Measurements from ENCODE around the gene SLC9A8.

The SLC9A8 gene

DNA sequence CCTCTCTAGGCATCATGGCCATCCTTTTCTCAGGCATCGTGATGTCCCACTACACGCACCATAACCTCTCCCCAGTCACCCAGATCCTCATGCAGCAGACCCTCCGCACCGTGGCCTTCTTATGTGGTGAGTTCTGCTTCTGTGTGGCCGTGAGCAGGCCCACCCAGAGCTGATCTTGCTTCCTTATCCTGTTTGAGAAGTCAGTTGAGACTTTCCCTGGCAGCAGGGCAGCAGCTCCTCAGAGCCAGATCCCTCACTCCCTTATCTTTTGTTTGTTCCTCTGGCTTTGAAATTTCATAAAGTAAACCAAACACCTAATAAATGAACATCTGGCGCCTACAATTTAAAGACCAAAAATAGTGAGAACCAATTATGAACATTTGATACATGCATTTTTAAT lies 62.1 kb downstream of the SLC9A8 start:
- no peak for DNase-seq (ENCODE audit: low read depth in 2 of 2)

DNA sequence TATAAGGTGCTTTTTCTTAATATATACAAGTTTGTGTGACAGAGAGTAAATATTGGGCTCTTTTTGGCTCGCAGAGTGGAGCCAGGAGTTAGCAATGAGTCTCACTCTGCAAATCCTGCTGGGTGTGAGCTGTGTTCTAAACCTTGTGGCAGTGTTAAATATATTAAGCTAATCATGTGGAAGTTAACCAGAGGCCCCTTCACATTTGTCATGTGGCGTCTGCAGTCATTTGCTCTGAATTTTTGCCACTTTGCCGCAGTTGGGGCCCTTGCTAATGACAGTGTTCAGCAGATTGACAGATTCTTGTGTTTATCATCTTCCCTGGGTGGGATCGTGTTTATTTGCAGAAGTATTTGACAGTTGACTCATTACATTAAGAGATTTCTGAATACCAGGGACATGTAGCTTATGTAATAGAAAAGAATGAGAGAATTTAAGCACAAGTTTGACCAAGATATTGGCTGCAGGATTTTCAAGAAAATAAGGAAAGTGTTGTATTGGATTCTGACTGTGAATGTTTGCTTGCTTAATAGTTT lies 64.8 kb downstream of the SLC9A8 start:
- no peak for DNase-seq (ENCODE audit: low read depth in 2 of 2)

DNA sequence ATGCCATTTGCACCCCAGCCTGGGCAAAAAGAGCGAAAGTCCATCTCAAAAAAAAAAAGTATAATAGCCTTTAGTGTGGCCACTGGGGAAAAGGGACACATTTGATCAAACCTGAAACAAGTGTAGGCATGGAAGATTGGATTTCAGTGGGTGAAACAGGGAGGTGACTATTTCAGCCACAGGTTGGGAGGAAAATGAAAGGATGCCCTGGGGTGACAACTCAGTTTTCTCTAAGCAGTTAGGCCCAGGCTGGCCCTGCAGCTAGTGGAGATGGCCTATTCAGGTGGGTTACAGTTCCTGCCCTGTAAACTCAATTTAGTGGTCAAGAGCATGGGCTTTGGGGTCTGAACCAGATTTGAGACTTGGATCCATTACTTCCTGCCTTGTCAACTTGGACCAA lies 66.3 kb downstream of the SLC9A8 start:
- no peak for DNase-seq (ENCODE audit: low read depth in 2 of 2)

DNA sequence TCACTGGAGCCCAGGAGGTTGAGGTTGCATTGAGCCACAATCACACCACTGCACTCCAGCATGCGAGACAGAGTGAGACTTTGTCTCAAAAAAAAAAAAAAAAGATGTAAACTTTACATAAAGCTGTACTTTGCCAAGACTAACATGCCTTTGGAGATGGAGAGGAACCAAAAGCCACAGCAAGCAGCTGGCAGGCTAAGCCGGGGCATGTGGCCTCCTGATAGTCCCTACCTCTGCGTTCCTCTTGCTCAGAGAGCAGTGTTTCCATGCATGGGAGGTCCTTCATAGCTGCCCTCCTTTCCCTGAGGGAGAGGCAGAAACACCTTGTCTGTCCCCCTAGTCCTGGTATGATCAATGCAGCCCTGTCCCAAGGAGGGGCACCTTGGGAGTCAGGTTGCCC lies 67.5 kb downstream of the SLC9A8 start:
- no peak for DNase-seq (ENCODE audit: low read depth in 2 of 2)

DNA sequence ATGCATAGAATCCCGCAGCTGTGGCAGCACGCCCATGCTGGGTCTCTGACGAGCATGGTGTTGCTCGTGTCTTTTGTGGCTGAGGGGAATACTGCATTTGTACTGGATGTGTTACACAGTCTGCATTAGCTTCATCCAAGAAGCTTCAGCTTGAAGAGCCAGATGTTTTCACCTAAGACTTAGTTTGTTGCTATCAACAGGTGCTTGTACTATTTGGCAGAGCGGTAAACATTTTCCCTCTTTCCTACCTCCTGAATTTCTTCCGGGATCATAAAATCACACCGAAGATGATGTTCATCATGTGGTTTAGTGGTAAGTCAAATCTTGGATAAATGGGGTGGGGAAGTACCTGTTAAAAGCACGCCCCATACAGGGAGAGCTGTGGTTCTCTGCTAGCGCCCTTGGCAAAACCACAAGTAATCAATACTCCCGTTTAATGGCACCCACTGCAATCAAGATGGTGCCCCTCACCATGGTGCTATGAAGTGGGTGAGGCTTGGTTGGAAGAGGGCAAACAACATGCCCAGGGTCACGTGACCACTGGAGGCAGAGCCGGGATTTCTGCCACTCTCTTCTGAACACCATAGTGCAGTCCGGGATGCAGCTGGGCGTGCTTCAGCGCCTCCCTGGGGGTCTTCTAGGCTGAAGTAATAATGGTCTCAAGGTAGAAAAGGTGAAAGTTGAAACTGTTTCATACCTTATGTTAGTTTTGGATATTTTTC lies 68.3 kb downstream of the SLC9A8 start:
- no peak for DNase-seq (ENCODE audit: low read depth in 2 of 2)

DNA sequence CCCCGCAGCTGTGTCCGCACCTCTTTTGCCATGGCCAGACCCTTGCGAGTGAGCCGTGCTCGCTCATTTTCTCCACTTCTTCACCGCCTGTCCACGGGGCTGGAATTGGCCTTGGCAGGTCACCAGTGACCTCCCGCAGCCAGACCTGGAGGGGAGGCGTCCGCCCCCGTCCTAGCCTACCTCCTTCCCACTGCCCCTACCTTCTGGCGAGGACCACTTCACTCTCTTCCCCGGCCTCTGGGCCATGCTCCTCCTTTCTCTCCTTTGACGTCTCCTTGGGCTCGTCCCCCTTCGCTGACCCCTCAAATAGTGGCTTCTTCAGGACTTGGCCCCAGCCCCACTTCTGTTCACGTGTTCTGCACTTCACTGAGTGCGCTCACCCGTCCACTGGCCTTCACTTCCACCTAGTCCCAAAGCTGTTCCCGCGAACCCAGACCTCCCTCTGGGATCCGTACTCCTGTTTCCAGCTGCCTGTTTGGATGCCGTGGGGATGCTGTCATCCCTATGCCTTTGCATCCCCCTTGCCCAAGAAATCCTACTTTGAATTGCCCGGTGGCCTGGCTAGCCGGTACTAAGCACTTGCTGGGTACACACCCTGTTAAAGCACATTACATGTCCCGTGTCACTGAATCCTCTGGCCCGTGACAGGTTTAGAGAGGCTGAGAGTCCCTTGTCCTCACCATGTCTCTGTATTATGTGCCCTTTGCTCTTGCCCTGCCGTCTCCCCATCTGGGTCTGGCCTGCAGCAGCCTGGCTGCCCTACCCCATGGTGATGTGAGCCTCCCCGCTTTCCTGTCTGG lies 69.7 kb downstream of the SLC9A8 start:
- no peak for DNase-seq (ENCODE audit: low read depth in 2 of 2)

DNA sequence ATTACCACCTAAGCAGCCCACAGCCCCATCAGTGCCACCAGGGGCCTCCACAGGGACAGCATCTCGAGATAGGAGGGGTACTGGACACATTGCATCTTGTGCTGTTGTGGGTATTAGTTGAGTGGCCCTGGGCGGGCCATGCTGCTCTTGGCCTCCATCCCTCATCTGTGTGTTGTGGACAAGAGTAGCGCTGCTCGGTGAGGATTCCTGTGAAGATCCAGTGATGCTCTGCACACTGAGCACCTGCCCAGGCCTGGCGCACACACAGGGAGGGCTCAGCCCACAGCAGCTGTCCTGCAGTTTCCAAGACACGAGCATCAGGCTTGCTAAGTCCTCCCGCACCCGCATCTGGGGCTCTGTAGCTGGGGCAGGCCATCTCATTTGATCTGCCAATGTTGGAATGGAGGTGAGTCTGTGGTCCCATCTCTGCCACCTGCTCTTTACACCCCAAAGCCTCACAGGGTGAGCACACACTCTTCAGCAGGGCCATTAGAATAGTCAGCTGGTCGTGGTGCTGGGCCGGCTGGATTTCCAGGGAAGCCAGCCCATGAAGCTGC lies 70.7 kb downstream of the SLC9A8 start:
- DNase-seq (ENCODE audit: low read depth in 2 of 2), result no peak

DNA sequence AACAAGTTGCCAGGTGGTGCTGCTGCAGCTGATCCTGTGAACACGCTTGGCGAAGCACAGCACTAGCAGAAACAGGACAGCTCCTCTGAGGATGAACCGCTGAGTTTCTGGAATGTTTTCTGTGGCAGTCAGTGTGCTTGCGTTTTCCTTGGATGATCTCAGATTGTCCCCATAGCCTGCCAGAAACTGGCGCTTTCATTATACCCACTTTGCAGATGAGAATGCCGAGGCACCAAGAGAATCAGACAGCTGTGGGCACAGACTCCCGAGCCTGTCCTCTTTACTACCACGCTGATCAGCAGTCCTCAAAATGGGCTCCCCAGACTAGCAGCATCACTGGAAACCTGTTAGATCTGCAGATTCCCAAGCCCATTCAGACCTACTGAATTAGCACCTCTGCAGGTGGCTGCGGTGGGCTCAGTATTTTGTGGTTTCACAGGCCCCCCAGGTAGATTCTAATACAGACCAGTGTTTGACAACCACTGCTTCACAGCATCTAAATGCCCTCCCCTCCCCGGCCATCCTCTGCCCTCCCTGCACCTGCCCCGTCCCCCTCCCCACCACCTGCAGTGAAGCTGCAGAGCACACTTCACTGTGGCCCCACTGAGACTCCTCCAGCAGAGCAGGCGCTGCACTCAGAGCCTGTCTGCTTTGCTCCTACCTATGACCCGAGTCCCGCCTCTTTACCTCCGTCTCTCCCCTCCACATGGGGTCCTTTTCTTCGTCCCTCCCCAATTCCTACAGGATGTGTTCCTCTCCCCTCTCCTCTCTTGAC lies 73.1 kb downstream of the SLC9A8 start:
- no peak for DNase-seq (ENCODE audit: low read depth in 2 of 2)

DNA sequence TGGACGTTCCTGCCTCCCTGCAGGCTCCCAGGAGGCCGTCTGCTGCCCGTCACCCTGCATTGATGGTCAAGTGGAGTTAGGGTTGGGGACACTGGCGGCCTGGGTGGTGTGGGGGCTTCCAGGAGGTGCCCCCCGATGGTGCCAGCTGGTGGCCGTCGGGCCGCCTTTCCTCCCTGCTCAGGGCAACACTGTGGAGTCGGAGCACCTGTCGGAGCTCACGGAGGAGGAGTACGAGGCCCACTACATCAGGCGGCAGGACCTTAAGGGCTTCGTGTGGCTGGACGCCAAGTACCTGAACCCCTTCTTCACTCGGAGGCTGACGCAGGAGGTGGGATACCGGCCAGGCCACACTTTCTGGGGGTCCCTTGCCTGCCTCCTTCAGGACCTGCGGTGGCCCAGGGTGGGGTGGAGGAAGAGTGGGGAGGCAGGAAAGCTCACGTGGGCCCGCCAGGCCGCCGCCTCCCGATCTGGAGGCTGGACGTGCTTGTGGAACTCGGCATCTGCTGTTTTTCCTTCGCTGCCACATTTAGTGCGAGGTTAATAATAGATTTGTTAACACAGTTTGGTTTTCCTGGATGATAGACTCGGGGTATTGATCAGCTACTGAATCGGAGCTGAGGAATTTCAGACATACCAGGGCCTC lies 74.1 kb downstream of the SLC9A8 start:
- DNase-seq (ENCODE audit: low read depth in 2 of 2), result no peak

DNA sequence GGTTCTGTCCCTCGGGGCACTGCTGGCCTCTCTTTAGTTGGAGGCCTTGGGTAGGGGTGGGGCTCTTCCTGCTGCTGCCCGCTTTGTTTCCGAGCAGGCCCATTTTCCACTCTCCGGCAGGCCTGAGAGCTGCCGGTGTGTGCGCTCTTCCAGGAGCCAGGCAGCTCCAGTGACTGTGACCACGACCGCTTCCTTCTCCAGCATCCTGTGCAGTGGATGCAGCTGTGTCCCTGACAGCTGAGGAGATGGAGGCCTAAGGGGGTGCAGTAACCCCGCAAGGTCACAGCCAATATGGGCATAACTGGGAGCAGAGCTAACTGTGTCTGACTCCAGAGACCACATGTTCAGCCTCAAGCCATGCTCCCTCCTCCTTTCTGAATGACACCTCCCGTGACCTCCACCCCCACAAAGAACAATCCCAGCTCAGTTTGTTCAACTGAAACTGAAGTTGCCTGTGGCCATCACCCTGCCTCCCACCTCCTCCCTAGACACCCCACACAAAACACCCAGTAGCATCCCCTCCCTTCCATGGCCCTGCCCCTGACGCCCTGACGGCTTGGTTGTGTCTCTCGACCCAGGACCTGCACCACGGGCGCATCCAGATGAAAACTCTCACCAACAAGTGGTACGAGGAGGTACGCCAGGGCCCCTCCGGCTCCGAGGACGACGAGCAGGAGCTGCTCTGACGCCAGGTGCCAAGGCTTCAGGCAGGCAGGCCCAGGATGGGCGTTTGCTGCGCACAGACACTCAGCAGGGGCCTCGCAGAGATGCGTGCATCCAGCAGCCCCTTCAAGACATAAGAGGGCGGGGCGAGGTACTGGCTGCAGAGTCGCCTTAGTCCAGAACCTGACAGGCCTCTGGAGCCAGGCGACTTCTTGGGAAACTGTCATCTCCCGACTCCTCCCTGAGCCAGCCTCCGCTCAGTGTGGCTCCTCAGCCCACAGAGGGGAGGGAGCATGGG lies 74.9 kb downstream of the SLC9A8 start:
- DNase-seq (ENCODE audit: low read depth in 2 of 2), result no peak

DNA sequence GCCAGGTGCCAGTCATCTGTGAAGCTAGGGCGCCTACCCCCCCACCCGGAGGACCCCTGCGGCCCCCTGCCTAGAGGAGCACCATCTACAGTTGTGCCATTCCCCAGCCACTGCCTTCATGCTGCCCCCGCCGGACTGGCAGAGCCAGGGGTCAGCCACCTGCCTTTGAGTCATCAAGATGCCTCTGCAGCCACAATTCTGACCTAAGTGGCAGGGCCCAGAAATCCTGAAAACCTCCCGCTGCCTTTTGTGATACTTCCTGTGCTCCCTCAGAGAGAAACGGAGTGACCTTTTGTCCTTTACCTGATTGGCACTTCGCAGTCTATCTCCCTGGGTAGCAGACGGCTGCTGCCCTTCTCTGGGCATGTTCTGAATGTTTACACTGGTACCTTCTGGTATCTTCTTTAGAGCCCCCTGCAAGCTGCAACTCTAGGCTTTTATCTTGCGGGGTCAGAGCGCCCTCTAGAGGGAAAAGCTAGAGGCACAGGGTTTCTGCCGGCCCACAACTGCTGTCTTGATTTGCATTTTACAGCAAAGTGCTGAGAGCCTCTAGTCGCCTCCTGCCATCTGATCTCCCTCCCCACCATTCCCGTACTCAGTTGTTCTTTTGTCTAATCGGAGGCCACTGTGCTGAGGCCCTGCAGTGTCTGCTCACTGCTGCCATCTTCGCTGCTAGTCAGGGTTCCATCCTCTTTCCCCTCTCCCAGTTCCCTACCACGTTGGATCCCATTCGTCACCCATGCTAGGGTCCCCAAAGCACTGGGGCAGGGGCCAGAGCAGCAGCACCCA lies 75.8 kb downstream of the SLC9A8 start:
- DNase-seq (ENCODE audit: low read depth in 2 of 2), result peak; percentile 15 to 27

DNA sequence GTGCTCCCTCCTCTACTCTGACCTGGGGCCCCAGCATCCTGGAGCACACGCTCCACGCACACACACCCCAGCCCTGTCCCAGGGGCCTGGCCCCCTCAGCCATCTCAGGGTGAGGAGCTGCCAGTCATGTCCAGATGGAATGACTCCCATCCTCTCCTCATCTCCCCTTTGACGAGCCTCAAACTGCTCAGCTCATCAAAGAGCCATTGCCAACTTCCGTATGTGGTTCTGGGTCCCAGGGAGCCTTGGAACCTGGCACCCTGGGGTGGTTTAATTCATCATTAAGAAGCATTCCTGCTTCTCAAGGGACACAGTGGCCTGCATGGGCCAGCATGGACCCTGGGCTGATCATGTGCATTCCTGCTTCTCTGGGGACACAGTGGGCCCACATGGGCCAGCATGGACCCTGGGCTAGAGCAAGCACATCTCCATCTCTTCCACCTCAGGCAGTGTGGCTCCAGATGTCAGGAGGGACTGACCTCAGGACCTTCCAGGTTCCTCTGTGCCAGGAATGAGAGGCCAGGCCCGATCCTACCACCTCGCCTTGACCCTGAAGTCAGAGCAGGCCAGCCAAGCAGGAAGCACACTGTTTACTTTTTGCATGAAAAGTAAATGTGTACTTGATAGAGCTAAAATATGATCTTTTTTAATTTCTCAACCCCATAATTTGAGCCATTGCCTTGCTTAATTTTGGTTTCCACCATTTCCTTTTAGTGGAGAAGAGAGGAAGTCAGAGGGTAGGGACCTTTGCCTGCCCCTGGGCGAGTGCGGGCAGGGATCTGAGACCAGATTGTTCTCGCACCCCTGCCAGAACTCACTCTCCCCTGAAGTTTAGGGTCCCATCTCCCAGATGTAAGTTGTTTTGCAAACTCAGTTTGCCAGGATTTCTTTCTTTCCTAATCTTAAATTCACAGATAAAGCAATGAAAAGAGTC lies 76.6 kb downstream of the SLC9A8 start:
- DNase-seq (ENCODE audit: low read depth in 2 of 2), result no peak

DNA sequence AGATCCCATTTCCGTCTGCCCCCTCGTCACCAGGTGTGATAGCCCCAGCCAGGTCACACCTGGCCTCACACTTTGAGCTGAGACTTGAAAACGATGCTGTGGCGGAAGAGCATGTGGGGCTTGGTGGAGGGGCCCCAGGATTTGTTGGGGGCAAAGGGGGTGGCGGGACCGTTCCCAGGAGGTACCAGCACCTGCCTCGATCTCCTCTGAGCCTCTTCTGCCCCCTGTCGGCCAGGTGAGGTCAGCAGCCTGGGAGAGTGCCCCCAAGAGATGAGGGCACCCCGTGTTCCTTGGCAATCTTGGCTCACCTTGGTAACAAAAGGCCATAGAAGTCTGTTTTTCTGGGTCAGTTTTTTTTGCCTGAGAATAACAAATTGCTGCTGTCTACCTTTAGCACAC lies 77.3 kb downstream of the SLC9A8 start:
- DNase-seq (ENCODE audit: low read depth in 2 of 2), result no peak

DNA sequence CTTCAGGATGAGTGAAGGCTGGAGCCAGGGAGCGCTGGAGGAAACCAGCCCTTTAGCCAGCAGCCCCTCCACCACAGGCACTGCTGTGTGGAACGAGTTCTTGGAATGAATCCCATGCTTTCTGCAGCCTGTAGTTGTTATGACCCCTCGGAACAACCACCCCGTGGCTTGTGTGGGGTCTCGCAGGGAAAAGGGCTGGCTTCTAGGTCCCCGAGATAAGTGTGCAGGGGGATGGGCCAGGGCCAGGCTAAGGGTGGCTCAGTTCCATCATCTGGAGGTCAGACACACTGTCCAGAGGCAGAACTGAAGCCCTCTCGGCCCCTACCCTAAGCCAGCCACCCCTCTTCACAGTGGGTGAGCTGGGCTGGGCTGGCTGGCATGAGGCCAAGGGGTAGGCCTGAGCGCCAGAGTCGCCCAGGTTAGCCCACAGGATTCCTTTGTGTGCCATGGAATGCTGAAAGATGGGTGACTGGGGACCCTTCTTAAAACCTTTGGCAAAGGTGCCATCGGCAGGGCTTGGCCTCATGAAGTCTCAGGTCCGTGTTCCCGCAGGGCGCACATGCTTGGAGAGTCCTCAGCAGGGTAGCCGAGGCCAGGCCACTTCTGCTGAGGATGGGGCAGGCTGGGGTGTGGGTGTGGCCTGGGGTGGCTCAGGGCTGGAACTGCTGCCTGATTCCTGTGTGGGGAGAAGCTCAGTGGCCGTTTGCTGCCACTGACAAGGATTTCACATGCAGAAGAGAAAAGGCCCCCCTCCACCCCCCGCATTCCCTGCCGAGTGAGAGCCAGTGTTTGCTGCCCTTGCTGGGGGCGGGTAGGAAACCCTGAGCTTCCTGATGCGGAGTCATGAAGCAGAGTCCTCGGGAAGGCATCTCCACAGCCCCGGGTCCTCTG lies 78.1 kb downstream of the SLC9A8 start:
- no peak for DNase-seq (ENCODE audit: low read depth in 2 of 2)

DNA sequence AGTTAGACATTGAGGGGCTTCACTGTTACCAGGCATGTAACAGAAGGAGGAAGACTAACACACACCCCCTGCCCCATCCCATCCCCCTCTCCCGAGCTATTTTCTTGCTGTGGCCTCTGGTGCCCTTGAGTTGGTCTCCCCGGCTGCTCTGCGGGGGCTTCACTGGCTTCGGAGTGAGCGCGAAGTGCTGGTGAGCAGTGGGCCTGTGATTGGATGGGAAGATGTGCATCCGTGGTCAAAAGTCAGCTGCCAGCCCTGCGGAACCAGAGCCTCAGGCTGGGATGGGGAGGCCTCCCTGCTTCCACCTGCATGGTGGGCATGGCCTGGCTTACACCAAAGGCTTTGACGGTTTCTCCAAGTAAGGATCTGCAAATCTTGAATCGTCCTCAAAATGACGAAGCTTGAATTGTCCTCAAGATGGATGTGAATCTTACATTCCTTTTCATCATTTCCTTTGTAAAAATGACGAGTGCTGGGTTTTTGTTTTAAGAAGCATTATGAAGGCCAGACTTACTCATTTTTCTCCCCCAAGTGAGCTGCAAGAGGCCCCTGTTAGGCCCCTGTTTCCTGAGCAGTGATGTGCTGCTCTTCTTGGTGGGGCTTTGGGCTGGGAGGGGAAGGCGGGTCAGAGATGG lies 79.0 kb downstream of the SLC9A8 start:
- no peak for DNase-seq (ENCODE audit: low read depth in 2 of 2)

DNA sequence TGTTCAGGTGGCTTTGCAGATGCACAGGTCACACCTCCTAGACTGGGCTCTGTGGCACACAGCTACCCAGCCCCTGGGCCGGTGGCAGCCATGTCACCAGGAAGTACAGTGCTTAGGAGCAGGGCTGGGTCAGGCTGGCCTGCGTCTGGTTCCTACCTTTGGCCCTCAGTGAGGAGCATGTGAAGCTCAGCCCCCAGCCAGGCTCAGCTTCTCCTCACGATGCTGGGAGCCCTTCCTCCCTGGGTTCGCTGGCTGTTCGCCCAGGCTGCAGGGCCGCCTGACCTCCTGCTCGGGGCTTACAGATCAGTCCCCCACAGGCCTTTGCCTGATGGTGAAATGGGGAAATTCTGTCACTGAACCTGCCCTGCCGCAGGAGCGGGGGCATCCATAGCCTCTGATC lies 79.6 kb downstream of the SLC9A8 start:
- DNase-seq (ENCODE audit: low read depth in 2 of 2), result no peak

DNA sequence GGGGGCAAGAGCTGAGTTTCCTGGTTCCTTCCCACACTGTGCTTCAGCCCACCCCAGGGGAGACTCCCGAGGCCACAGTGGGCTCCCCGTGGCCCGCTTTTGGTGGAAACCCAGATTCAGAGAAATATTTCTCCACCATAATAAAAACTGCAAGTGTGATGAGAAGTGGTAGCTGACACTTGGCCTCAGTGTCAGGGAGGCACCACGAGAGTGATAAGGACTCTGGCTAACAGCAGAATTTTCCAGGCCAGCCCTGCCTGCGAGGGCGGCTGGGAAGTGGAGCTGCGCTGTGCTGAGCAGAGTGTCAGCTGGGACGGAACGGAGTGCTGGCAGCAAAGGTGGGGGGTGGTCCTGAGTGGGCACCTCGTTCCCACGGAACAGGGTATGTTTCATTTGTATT lies 80.2 kb downstream of the SLC9A8 start:
- DNase-seq (ENCODE audit: low read depth in 2 of 2), result no peak
